Colonic mucosa (tissue), 4 donors: Measurements from ENCODE around the gene DISC1. TPM values are rescaled to one million over a fixed set of nuclear protein-coding genes. Genes with fewer than 3 reads are reported as not detected.
"Not testable (repeated sequence)": the region's sequence is repeated elsewhere in the genome, so short reads cannot be mapped to it uniquely, and the experiment has no call there.

Experiments used
- DNase-seq: peaks from one replicate; pipeline ENCODE4 v3.0.0-alpha.2; 2020
- H3K27ac ChIP-seq: fragments of 200-600 bp; one replicate; pipeline ENCODE4 v1.8.0; 2021
- H3K27me3 ChIP-seq: fragments of 200-600 bp; one replicate; pipeline ENCODE4 v1.8.0; 2021
- H3K36me3 ChIP-seq: fragments of 200-600 bp; one replicate; pipeline ENCODE4 v1.8.0; 2021
- H3K4me1 ChIP-seq: fragments of 200-600 bp; one replicate; pipeline ENCODE4 v1.8.0; 2021; ENCODE audit warnings: mild to moderate bottlenecking
- H3K4me3 ChIP-seq: fragments of 200-600 bp; one replicate; pipeline ENCODE4 v1.8.0; 2021
- H3K9ac ChIP-seq, 2 donors: one replicate each; pipeline ENCODE4 v1.7.0; 2013; ENCODE audit warnings: control low read depth in 2 of 2, low read depth in 2 of 2, low read length in 2 of 2
- H3K9me3 ChIP-seq: fragments of 200-600 bp; one replicate; pipeline ENCODE4 v1.8.0; 2021
- intact Hi-C: fragments of 100-400 bp; cut with DNase I; formaldehyde crosslinking; loops from one replicate; pipeline ENCODE4 v1.14.1; 2022
- total RNA-seq, 2 donors: library from RNA; stranded (reverse); fragmentation: NEBNext Ultra II Directional in 1 of 2; extraction: Animal tissue kit (Norgen Biotek cat#: 25700) in 1 of 2; gene quantifications; one replicate each; pipeline ENCODE4 v1.2.1, GENCODE V29; 2021
- TF ChIP-seq, protein P1 (sequence below): fragments of 200-600 bp; IDR thresholded peaks from one replicate; pipeline ENCODE4 v1.8.0; 2022; ENCODE audit warnings: antibody characterized with exemption, mild to moderate bottlenecking
- donor health status: healthy.
- donor health status: DM: no; HTN: no; CAD: no.
- donor health status: DM: no; HTN: no; CAD: no.

DISC1 gene
- total RNA-seq, 2 donors from 2014 or later = 3.4 to 5.3 TPM

- Histone ChIP-seq H3K27me3 (no peaks in the 10 kb centered on the region), H3K9me3 (no peaks in the 10 kb centered on the region), H3K36me3 (no peaks in the 10 kb centered on the region), H3K4me1 (no peaks in the 10 kb centered on the region), H3K27ac (no peak overlapping the region), H3K9ac (no peak overlapping the region), H3K4me3 (no peak overlapping the region)
- TF ChIP-seq, protein P1, sequence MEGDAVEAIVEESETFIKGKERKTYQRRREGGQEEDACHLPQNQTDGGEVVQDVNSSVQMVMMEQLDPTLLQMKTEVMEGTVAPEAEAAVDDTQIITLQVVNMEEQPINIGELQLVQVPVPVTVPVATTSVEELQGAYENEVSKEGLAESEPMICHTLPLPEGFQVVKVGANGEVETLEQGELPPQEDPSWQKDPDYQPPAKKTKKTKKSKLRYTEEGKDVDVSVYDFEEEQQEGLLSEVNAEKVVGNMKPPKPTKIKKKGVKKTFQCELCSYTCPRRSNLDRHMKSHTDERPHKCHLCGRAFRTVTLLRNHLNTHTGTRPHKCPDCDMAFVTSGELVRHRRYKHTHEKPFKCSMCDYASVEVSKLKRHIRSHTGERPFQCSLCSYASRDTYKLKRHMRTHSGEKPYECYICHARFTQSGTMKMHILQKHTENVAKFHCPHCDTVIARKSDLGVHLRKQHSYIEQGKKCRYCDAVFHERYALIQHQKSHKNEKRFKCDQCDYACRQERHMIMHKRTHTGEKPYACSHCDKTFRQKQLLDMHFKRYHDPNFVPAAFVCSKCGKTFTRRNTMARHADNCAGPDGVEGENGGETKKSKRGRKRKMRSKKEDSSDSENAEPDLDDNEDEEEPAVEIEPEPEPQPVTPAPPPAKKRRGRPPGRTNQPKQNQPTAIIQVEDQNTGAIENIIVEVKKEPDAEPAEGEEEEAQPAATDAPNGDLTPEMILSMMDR = no peak
- intact Hi-C loops = loop anchor here (2.0 kb wide), 1 partner anchor 48 kb away; no protein-coding TSS in a partner anchor
- no peak for DNase-seq
These were observed 130.5 kb downstream of the DISC1 start for GRCh38 chr1:231757101-231757404.

DNA sequence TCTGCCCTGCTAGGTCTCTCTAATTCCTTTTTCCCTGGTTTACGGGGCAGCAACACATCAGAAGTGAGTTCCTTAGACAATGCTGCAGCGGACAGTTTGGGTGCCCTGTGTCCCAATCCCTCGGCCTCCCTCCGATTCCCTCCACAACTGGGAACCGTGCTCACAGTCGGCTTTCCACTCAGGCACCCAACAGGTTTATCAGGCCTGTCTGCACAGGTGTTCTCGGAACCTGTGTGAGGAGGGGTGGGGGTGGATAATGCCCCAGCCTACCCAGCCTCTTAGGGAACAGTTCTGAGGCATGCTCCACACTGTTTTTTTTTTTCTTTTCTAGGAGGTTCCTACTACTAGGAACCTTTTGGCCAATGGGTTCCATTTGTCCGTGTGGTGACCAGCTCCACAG, 131.2 kb downstream of the DISC1 start:
- Histone ChIP-seq H3K4me3 (no peak overlapping the region), H3K9ac (no peak overlapping the region), H3K36me3 (no peaks in the 10 kb centered on the region), H3K4me1 (no peaks in the 10 kb centered on the region), H3K27me3 (no peaks in the 10 kb centered on the region), H3K9me3 (no peaks in the 10 kb centered on the region), H3K27ac (no peak overlapping the region)
- TF ChIP-seq, protein P1 = no peak
- intact Hi-C loops = loop anchor here (2.0 kb wide), 1 partner anchor 47 kb away; no protein-coding TSS in a partner anchor
- DNase-seq = no peak

DNA sequence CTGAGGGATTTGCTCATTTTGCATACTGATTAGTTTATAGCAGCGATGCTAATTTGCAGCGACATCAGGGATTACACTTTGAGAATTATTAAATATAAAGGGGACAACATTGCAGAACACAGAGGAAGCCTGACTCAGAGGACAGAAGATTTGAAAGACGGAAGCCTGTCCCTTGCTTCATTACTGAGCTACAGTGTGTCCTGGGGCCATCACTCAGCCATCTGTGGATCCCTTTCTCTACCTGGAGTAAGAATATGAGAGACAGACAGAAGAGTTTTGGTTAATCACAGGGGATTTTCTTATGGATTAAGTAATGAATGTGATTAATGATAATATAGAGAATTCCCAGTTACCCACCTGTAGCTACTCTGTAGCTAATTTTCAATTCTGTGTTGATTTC, 134.7 kb downstream of the DISC1 start:
- no peaks in the 10 kb centered on the region for H3K9me3 ChIP-seq
- H3K4me1 ChIP-seq = no peaks in the 10 kb centered on the region
- no peak overlapping the region for H3K9ac ChIP-seq
- DNase-seq = no peak
- H3K27me3 ChIP-seq = no peaks in the 10 kb centered on the region
- TF ChIP-seq, protein P1 = no peak
- intact Hi-C loops = no loop called here
- H3K4me3 ChIP-seq = no peak overlapping the region
- H3K27ac ChIP-seq = no peak overlapping the region
- no peaks in the 10 kb centered on the region for H3K36me3 ChIP-seq

DNA sequence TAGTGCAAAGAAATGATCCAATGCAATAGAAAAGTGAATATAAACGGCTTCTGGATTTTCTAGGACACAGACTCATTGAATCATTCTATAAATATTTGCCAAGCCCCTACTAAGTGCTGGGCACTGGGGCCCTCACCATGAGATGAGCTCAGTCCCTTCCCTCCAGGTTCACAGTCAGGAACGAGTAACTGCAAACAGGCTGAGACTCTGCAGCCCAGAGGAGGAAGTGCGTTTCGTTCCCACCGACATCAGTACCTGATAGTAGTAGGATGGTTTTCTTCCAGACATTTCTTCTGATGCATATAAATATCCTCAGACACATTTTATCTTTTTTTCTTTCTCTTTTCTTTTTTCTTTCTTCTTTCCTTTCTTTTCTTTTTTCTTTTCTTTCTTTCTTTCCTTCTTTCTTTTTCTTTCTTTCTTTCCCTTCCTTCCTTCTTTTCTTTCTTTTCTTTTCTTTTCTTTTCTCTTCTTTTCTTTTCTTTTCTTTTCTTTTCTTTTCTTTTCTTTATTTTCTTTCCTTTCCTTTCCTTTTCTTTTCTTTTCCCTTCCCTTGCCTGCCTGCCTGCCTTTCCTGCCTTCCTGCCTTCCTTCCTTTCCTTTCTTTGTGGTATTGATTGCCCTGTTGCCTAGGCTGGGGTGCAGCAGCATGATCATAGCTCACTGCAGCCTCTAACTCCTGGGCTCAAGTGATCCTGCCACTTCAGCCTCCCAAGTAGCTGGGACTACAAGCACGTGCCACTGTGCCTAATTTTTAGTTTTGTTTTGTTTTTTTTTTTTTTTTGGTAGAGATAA, 135.4 kb downstream of the DISC1 start:
- DNase-seq = no peak
- Histone ChIP-seq H3K27me3 (no peaks in the 10 kb centered on the region), H3K9ac (no peak overlapping the region), H3K4me3 (no peak overlapping the region), H3K9me3 (no peaks in the 10 kb centered on the region), H3K4me1 (no peaks in the 10 kb centered on the region), H3K36me3 (no peaks in the 10 kb centered on the region), H3K27ac (no peak overlapping the region)
- intact Hi-C loops = no loop called here
- TF ChIP-seq, protein P1 = no peak

DNA sequence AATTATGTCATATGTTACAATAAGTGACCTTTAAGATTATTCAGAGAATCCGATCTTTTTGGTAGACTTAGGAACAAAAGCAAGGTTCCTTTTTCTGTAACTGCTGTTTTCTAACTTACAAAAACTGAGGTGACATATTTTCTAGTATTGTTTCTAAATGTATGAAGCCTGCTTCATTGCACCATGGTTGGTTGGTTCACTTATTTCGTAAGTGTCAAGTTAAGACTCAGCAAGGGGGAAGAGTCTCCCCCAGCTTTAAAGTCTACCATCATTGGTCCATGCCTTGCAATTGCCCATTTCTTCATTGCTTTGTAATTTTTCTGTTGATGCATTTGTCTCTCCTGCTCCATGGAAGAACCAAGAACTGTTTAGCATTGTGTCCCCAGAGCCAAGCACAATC, 136.9 kb downstream of the DISC1 start:
- intact Hi-C loops = no loop called here
- TF ChIP-seq, protein P1 = no peak
- DNase-seq = no peak
- Histone ChIP-seq H3K27me3 (no peaks in the 10 kb centered on the region), H3K9me3 (no peaks in the 10 kb centered on the region), H3K36me3 (no peaks in the 10 kb centered on the region), H3K27ac (no peak overlapping the region), H3K9ac (no peak overlapping the region), H3K4me1 (no peaks in the 10 kb centered on the region), H3K4me3 (no peak overlapping the region)

DNA sequence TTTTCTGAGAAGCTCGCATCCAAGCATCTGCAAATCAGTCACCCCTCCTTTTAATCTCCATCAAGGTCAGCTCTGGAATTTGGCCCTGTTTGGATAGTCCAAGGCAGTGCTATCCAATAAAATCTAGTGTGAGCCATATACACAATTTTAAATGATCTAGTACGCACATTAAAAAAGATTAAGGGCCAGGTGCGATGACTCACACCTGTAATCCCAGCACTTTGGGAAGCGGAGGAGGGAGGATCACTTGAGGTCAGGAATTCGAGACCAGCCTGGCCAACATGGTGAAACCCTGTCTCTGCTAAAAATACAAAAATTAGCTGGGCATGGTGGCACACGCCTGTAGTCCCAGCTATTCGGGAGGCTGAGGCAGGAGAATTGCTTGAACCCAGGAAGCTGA, 139.2 kb downstream of the DISC1 start:
- H3K27me3 ChIP-seq, DNase-seq, H3K4me3 ChIP-seq, H3K9ac ChIP-seq, H3K27ac ChIP-seq, H3K9me3 ChIP-seq, H3K36me3 ChIP-seq, H3K4me1 ChIP-seq, intact Hi-C loops: not testable (repeated sequence)
